AG10803 (cell line): ENCODE results near the gene RNF13.

Experiments
- DNase-seq: peaks from one replicate; pipeline ENCODE4 v3.0.0; 2010; ENCODE audit warnings: low read depth
- H3K4me3 ChIP-seq: 2 replicates; pipeline ENCODE4 v1.5.1; 2011; ENCODE audit warnings: mild to moderate bottlenecking, low read length, control low read depth
- CTCF ChIP-seq: conservative IDR thresholded peaks from 2 replicates; pipeline ENCODE4 v1.5.1; 2011; ENCODE audit warnings: mild to moderate bottlenecking, low read length, control low read depth, inconsistent platforms

The RNF13 gene

GRCh38 chr3:149839896-149840295, 26.9 kb downstream of the RNF13 start:
- DNase-seq, result no peak
- H3K4me3 ChIP-seq, result no peak overlapping the region
- no peak for TF ChIP-seq CTCF

GRCh38 chr3:149843502-149843901, 30.5 kb downstream of the RNF13 start:
- H3K4me3 ChIP-seq, result no peak overlapping the region
- DNase-seq, result no peak
- no peak for TF ChIP-seq CTCF

GRCh38 chr3:149844091-149844490, 31.1 kb downstream of the RNF13 start:
- DNase-seq, result peak; percentile 27
- no peak for TF ChIP-seq CTCF
- no peak overlapping the region for H3K4me3 ChIP-seq

- no peak overlapping the region for H3K4me3 ChIP-seq
- no peak for DNase-seq
- no peak for TF ChIP-seq CTCF
These were observed 32.7 kb downstream of the RNF13 start for GRCh38 chr3:149845570-149846244.

GRCh38 chr3:149848238-149848637, 35.2 kb downstream of the RNF13 start:
- TF ChIP-seq CTCF, result no peak
- no peak overlapping the region for H3K4me3 ChIP-seq
- DNase-seq, result no peak

- no peak for TF ChIP-seq CTCF
- DNase-seq, result no peak
- H3K4me3 ChIP-seq, result no peak overlapping the region
These were observed 35.7 kb downstream of the RNF13 start for GRCh38 chr3:149848688-149849087.

- no peak for TF ChIP-seq CTCF
- H3K4me3 ChIP-seq, result no peak overlapping the region
- no peak for DNase-seq
These were observed 38.0 kb downstream of the RNF13 start for GRCh38 chr3:149850787-149851584.
